NCI-H2227 (cell line): ENCODE data around the gene IL17C.

Experiments
- DNase-seq: peaks from one replicate; lab custom pipeline; 2025; ENCODE audit not compliant: unreplicated experiment; lab: John Stamatoyannopoulos, UW

The IL17C gene

GRCh38 chr16:88627531-88628411, 10.6 kb upstream of the IL17C start:
- no peak for DNase-seq

GRCh38 chr16:88628512-88628974, 9.8 kb upstream of the IL17C start:
- DNase-seq, result peak; percentile 14

GRCh38 chr16:88629835-88630234, 8.5 kb upstream of the IL17C start:
- no peak for DNase-seq

- DNase-seq, result no peak
Observed at GRCh38 chr16:88630433-88630832, 7.9 kb upstream of the IL17C start.

- no peak for DNase-seq
Observed at GRCh38 chr16:88630941-88631340, 7.4 kb upstream of the IL17C start.

DNA sequence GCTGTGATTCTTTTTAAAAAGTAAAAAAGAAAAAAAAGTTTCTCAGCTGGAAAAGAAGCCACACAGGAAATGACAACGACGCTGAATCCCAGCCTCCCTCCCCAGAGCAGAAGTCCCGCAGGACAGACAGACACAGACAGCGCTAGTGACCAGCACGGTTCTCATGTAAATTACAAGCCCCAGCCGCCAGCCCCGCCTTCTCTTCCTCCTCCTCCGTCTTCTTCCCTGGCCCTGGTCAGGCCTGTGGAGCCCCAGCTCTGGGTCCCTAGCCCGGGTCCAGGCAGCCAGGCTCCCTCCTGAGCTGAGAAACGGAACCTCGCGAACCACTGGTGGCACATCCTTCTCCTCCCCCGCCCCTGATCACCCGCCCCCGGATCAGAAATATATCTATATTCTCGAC, 7.0 kb upstream of the IL17C start:
- no peak for DNase-seq

DNA sequence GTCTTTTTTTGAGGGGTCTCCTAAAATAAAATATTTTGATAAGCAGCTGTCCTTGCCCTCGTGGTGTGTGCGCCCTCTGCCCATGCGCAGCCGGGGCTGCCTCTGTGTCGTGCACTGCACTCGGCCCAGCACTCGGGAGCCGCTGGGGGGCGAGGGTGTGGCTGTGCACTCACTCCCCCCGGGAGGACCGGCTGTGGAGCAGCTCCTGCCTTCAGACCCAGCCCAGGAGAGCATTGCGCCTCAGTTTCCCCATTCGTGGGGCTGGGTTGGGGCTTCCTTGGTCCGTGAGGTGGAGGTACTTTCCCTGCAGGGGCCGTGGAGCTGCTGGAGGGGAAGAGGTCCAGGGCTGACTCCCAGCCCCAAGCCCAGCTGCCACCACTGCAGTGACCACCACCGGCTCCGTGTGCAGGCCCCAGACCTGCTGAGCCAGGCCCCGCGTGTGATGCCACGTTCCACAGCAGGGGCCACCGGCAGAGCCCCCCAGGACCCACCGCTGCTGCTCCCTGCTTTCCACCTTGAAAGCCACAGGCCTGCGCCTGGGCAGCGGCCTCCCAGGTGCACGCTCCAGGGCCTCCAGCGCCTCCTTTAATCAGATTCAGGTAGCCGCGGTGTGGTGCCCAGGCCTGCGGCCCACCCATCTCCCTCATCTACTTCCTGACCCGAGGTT, 6.3 kb upstream of the IL17C start:
- no peak for DNase-seq

- DNase-seq, result no peak
Observed at GRCh38 chr16:88632587-88632930, 5.8 kb upstream of the IL17C start.

GRCh38 chr16:88633684-88634140, 4.7 kb upstream of the IL17C start:
- no peak for DNase-seq

DNA sequence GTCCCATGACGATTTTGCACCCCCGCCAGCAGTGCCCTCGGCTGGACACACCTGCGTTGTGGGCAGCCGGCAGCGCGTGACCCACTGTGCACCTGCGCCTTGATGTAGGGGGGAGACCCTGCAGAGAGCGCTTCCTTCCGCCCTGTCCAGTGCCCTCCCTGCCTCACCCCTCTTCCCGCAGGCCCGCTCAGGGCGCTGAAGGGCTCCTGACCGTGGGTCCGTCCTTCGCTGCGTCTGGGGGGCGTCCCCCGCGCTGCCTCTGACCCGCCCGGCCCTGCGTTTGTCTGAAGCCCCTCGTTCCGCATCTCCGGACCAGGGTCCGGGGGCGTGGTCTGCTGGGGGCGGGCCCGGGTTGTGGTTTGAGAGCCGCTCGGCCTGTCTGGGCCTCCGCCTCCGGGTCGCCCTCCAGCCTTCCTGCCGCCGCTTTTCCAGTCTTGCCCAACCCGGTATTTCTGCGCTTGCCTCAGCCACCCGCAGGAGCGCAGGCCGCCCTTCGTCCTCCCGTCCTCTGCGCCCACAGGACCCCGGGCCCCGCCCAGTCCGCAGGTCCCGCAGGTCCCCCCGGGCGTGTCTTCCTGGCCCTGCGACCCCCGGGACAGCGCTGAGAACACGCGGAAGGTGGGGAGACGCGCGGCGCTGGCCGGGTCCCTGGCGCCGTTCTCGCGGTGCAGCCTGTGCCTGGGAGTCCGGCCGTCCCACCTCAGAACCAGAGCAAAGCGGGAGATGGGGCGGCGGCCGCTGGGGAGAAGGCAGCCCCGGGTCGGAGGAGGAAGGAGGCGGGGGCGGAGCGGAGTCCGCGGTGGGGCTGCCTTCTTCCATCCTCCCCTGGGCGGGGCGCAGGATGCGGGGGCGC, 4.0 kb upstream of the IL17C start:
- DNase-seq, result no peak

DNA sequence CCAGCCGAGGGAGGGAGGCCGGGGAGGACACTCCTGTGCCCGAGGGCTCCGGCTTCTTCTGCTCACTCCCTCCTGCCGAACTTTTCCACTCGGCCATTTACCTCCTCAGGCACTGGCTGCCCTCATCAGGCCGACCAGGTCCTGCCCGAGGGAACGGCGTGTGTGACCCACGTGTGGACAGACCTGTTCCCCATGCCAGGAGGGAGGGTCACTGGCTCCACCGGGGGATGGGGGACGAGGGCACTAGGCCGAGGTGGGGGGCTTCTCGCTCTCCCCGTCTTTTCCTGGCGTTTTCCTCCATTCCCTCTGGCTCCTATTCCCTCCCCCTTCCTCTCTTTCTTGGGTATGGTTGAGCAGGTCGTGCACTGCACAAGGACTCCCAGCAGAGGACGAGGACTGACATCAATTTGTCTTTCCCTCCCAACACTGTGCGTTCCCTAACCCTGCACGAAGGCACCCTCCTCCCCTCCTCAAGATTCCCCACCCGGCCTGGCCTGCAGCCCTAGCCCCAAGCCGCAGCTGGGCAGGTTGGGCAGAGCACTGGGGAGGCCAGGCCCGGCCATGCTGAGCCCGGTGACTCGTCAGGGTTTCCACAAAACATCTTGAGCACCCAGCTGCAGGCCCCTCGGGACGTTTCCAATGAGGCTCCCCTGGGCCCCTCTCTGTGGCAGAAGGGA, 3.2 kb upstream of the IL17C start:
- DNase-seq, result no peak

GRCh38 chr16:88635671-88636319, 2.6 kb upstream of the IL17C start:
- no peak for DNase-seq

- DNase-seq, result no peak
Observed at GRCh38 chr16:88636488-88637265, 1.7 kb upstream of the IL17C start.

- no peak for DNase-seq
Observed at GRCh38 chr16:88639231-88640038, 1.1 kb downstream of the IL17C start.

DNA sequence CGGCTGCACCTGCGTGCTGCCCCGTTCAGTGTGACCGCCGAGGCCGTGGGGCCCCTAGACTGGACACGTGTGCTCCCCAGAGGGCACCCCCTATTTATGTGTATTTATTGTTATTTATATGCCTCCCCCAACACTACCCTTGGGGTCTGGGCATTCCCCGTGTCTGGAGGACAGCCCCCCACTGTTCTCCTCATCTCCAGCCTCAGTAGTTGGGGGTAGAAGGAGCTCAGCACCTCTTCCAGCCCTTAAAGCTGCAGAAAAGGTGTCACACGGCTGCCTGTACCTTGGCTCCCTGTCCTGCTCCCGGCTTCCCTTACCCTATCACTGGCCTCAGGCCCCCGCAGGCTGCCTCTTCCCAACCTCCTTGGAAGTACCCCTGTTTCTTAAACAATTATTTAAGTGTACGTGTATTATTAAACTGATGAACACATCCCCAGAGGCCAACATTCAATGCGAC, 1.7 kb downstream of the IL17C start:
- DNase-seq, result no peak

GRCh38 chr16:88640498-88641247, 2.3 kb downstream of the IL17C start:
- no peak for DNase-seq

DNA sequence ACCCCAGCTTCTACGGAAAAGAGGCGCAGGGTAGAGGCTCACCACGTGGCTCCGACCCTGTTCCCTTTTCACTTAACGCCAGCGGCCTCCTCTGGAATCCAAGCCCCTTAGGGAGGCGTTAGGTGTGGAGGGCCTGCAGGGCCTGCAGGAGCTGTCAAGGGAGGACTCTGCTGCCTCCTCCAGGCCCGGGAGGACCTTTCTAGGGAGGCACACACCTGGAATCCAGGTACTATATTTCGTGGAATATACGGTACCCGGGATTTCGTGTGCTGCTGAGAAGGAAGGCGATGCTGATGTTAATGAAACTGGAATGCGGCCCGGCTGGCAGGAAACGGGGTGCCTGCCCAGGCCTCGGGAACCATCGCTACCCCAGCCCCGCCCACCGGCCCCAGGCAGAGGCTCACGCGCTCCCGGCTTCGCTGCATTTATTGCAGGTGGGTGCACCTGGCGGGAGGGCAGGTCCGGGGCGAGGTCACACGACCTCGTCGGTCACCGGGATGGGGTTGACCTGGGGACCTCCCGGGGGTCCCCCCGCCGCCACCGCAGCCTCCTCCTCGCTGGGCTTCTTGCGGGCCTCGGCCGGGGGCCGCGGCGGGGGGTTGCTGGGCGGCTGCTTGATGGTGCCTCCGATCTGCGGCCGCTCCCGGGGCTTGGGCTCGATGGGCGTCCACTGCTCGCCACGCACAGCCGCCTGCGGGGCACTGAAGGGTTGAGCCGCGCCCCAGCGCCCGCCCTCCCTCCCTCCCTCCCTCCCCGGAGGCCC, 4.7 kb downstream of the IL17C start:
- DNase-seq, result no peak
